ENCODE measurements around the gene KBTBD4. TPM values are rescaled to one million over a fixed set of nuclear protein-coding genes. Genes with fewer than 3 reads are reported as not detected.

Gene KBTBD4
- total RNA-seq, 1 experiment from 2014 or later: 12.5 TPM

DNA sequence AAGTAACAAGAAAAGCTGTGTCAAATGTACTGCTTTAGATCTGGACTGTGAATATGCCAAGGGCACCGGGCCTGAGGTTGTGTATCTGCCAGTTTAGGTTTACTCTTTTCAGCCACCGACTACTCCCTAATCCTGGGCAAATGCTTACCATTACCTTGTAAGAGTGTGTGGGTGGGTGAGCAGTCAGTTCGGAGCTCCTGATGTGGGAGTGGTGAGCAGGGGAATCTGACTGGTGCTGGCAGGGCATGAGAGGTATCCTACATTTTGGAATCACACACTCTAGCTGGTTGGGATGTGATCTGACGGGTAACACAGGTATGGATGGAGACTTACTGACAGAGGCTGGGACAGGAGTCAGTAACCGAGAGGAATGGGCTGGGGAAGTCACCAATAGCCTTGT, 5.1 kb upstream of the KBTBD4 start:
- peaks cover 6% of the 10 kb centered on the region for H3K4me1 Mint-ChIP-seq (ENCODE audit: low read depth, unreplicated experiment)
- ChIA-PET POLR2A (no interaction called here), CTCF (no interaction called here)
- H3K4me1 ChIP-seq: no peaks in the 10 kb centered on the region
- intact Hi-C loops (cut with micrococcal nuclease; ENCODE audit: unreplicated experiment): no loop called here
- H3K9me3 ChIP-seq: no peaks in the 10 kb centered on the region
- DNase-seq: no peak
- no peaks in the 10 kb centered on the region for H3K27me3 Mint-ChIP-seq (ENCODE audit: insufficient read depth, unreplicated experiment)
- no peak overlapping the region for H3K27ac Mint-ChIP-seq (ENCODE audit: unreplicated experiment)
- no peaks in the 10 kb centered on the region for H3K9me3 Mint-ChIP-seq (ENCODE audit: unreplicated experiment)
- H3K4me3 ChIP-seq (ENCODE audit: low read depth, low read length): no peak overlapping the region
- H3K36me3 Mint-ChIP-seq (ENCODE audit: insufficient read depth, unreplicated experiment): peaks cover 44% of the 10 kb centered on the region
- TF ChIP-seq, protein P1, sequence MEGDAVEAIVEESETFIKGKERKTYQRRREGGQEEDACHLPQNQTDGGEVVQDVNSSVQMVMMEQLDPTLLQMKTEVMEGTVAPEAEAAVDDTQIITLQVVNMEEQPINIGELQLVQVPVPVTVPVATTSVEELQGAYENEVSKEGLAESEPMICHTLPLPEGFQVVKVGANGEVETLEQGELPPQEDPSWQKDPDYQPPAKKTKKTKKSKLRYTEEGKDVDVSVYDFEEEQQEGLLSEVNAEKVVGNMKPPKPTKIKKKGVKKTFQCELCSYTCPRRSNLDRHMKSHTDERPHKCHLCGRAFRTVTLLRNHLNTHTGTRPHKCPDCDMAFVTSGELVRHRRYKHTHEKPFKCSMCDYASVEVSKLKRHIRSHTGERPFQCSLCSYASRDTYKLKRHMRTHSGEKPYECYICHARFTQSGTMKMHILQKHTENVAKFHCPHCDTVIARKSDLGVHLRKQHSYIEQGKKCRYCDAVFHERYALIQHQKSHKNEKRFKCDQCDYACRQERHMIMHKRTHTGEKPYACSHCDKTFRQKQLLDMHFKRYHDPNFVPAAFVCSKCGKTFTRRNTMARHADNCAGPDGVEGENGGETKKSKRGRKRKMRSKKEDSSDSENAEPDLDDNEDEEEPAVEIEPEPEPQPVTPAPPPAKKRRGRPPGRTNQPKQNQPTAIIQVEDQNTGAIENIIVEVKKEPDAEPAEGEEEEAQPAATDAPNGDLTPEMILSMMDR (IDR thresholded peaks at IDR 0.05; ENCODE audit: insufficient read depth in 1 of 2, low read depth in 1 of 2, low read length in 1 of 2, severe bottlenecking in 1 of 2, unreplicated experiment in 1 of 2): no peak
- H3K4me3 Mint-ChIP-seq (ENCODE audit: unreplicated experiment): no peak overlapping the region
- H3K27me3 ChIP-seq (replicated peaks; ENCODE audit: control insufficient read depth, insufficient read depth, low read length): no peaks in the 10 kb centered on the region
- H3K36me3 ChIP-seq (ENCODE audit: control insufficient read depth, insufficient read depth, low read length): peaks cover 1% of the 10 kb centered on the region; the same call in 1 of the 2 replicates
- BruUV-seq (replicated peaks): no TSS peak

DNA sequence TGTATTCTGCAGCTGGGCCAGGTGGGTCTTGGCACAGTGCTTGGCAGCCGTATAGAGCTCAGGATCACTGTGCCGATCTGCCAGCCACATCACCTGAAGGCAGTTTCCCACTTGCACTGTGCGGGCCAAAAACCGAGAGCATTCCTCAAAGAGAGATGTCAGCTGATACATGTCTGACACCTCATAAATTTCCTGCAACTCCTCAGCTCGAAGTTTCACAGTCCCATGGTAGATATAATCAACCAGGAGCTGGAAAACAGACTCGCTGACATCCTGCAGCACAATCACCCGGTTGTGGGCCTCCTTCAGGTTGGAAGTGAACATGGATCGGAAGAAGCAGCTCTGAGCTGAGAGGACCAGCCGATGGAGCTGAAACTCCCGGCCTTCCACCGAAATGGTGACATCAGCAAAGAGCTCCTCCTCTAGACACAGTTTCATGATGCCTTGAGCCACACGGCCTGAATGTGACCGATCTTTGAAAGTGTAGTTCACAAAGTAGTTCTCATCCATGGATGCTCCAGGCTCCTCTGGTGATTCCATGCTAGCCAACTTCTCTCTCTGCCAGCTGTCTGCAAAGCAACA, 1.2 kb downstream of the KBTBD4 start:
- Mint-ChIP-seq H3K4me3 (ENCODE audit: unreplicated experiment) (peak overlapping the region; percentile 91), H3K9me3 (ENCODE audit: unreplicated experiment) (no peaks in the 10 kb centered on the region), H3K27me3 (ENCODE audit: insufficient read depth, unreplicated experiment) (no peaks in the 10 kb centered on the region), H3K4me1 (ENCODE audit: low read depth, unreplicated experiment) (peaks cover 6% of the 10 kb centered on the region), H3K27ac (ENCODE audit: unreplicated experiment) (peak overlapping the region; percentile 95), H3K36me3 (ENCODE audit: insufficient read depth, unreplicated experiment) (peaks cover 79% of the 10 kb centered on the region)
- peaks cover 1% of the 10 kb centered on the region; the same call in 1 of the 2 replicates for H3K36me3 ChIP-seq (ENCODE audit: control insufficient read depth, insufficient read depth, low read length)
- peaks cover 5% of the 10 kb centered on the region; the same call in 1 of the 2 replicates for H3K4me1 ChIP-seq
- H3K4me3 ChIP-seq (ENCODE audit: low read depth, low read length): peak overlapping the region; percentile 95
- ChIA-PET POLR2A (interaction anchor here (0.7 kb wide), 1 partner anchor 12 kb away, joined by 5 read pairs; the partner anchor contains the start of gene PTPMT1), CTCF (interaction anchor here (1.0 kb wide), 1 partner anchor 24 kb away, joined by 3 read pairs; no protein-coding TSS in a partner anchor)
- no peaks in the 10 kb centered on the region for H3K27me3 ChIP-seq (replicated peaks; ENCODE audit: control insufficient read depth, insufficient read depth, low read length)
- DNase-seq: no peak
- no TSS peak for BruUV-seq (replicated peaks)
- intact Hi-C loops (cut with micrococcal nuclease; ENCODE audit: unreplicated experiment): no loop called here
- H3K9me3 ChIP-seq: no peaks in the 10 kb centered on the region
- TF ChIP-seq, protein P1 (IDR thresholded peaks at IDR 0.05; ENCODE audit: insufficient read depth in 1 of 2, low read depth in 1 of 2, low read length in 1 of 2, severe bottlenecking in 1 of 2, unreplicated experiment in 1 of 2): no peak

DNA sequence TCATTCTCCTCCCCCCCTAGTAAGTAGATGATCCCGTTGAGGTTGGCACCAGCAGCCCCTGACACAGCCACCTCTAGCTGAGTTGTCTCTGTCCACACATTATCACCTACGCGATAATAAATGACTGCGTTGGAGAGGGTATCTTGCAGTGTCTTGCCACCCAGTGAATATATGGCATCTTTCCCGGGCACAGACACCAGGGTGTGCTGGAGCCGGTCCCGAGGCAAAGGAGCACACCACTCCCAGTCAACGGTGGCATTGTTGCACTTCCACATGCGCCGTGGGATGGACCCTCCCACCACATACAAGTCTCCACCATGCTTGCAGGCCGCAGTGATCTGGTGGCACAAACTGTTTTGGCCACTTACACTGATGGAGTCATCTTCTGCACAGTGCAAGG, 5.4 kb downstream of the KBTBD4 start:
- no peaks in the 10 kb centered on the region for H3K4me1 Mint-ChIP-seq (ENCODE audit: low read depth, unreplicated experiment)
- intact Hi-C loops (cut with micrococcal nuclease; ENCODE audit: unreplicated experiment): no loop called here
- no peaks in the 10 kb centered on the region for H3K9me3 ChIP-seq
- ChIA-PET POLR2A (interaction anchor here (1.1 to 1.2 kb wide), 2 partner anchors 8 to 20 kb away, joined by 4 read pairs; partner anchors contain the start of genes CELF1 and PTPMT1), CTCF (no interaction called here)
- peaks cover 2% of the 10 kb centered on the region for H3K36me3 ChIP-seq (ENCODE audit: control insufficient read depth, insufficient read depth, low read length)
- H3K36me3 Mint-ChIP-seq (ENCODE audit: insufficient read depth, unreplicated experiment): peaks cover 77% of the 10 kb centered on the region
- BruUV-seq (replicated peaks): no TSS peak
- no peak for DNase-seq
- H3K4me3 Mint-ChIP-seq (ENCODE audit: unreplicated experiment): no peak overlapping the region
- TF ChIP-seq, protein P1 (IDR thresholded peaks at IDR 0.05; ENCODE audit: insufficient read depth in 1 of 2, low read depth in 1 of 2, low read length in 1 of 2, severe bottlenecking in 1 of 2, unreplicated experiment in 1 of 2): no peak
- no peaks in the 10 kb centered on the region for H3K9me3 Mint-ChIP-seq (ENCODE audit: unreplicated experiment)
- no peak overlapping the region for H3K4me3 ChIP-seq (ENCODE audit: low read depth, low read length)
- H3K27me3 Mint-ChIP-seq (ENCODE audit: insufficient read depth, unreplicated experiment): no peaks in the 10 kb centered on the region
- H3K4me1 ChIP-seq: peaks cover 5% of the 10 kb centered on the region; the same call in 1 of the 2 replicates
- no peak overlapping the region for H3K27ac Mint-ChIP-seq (ENCODE audit: unreplicated experiment)
- no peaks in the 10 kb centered on the region for H3K27me3 ChIP-seq (replicated peaks; ENCODE audit: control insufficient read depth, insufficient read depth, low read length)

Data from Caco-2 (cell line).